OCI-LY3 (cell line): ENCODE measurements around the gene LHPP.

Experiments used
- CTCF ChIP-seq: fragments of 200-600, 300-600 bp; sonication (generic); IDR thresholded peaks from 2 replicates; pipeline ENCODE4 v1.5.1; 2014; ENCODE audit warnings: antibody characterized with exemption, low read length, low read depth
- EZH2phosphoT487 ChIP-seq: fragments of 200-600 bp; shearing (Covaris generic); IDR thresholded peaks from 2 replicates; pipeline ENCODE4 v1.6.1; 2018; ENCODE audit warnings: antibody characterized with exemption, mixed run types, low read depth

GRCh38 chr10:124451276-124451675 is 10.3 kb upstream of the LHPP start:
- TF ChIP-seq CTCF (no peak), EZH2phosphoT487 (no peak)
